Measurements from ENCODE around the gene ALOXE3. TPM values are rescaled to one million over a fixed set of nuclear protein-coding genes. Genes with fewer than 3 reads are reported as not detected.

Gene ALOXE3
- total and polyA plus RNA-seq, 2 of the 8 experiments (the other 6 are each of a cell fraction or from before 2014, with no cell fraction given), result 0.26 TPM; not detected in 1

DNA sequence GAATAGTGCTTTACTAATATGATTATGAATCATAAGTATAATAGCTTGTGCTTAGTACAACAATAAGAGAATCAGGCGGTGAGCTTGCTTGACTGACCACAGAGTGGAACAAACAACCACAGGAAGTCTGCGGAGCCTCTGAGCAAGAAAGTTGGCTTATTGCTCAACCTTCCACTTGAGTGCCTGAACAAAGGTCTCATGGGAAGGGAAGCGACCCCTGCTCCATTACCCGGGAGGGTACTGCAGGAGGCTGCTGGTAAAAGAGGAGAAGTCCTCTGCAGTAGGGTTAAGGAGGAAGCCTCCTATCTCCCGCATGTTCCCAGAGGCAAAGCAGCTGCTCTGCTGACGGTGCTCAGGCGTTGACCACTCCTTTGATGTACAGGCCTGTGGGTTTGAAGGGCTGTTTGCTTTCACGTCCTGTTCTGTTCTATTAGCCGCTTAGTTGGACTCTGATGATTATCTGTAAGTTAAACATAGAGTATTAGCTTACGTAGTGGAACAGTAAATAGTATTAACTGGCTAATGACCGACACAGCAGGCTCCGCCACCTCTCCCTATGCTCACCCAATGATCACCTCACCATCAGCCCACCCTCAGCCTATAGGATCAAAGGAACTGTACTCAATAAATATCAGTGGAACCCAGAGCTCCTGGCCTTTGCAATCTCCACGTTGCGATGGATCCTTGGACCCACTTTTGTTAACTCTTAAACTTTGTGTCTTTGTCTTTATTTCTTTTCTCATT is 61.9 kb downstream of the ALOXE3 start:
- Histone ChIP-seq H2BK20ac (ENCODE audit: low read length) (no peak overlapping the region), H3K27me3 (replicated peaks in 1 of 4; ENCODE audit: control insufficient read depth in 3 of 4, extremely low read depth in 1 of 4, insufficient read depth in 3 of 4, low read length in 3 of 4) (peaks cover 1 to 12% (median 9%) of the 10 kb centered on the region in 4 experiments; a peak in 5 of 7 replicates), H3K9ac (replicated peaks in 1 of 4; ENCODE audit: extremely low read depth in 1 of 4, low read depth in 3 of 4, low read length in 3 of 4) (no peak overlapping the region), H2BK12ac (ENCODE audit: low read depth, low read length) (0 out of 2 replicates have a peak overlapping the region, but pooled peaks have one; percentile 27), H3K79me2 (ENCODE audit: control insufficient read depth in 1 of 2, insufficient read depth in 2 of 2, low read length in 2 of 2) (no peaks in the 10 kb centered on the region), H3K4ac (replicated peaks; ENCODE audit: insufficient read length, low read depth, low read length) (no peak overlapping the region), H4K91ac (replicated peaks; ENCODE audit: insufficient read length, low read length) (no peak overlapping the region), H4K8ac (ENCODE audit: extremely low read depth, insufficient read depth, low read length) (no peak overlapping the region), H2BK120ac (replicated peaks; ENCODE audit: low read depth, low read length) (no peak overlapping the region), H3K14ac (ENCODE audit: insufficient read length) (no peak overlapping the region), H2BK15ac (ENCODE audit: low read length) (no peak overlapping the region; the same call in 1 of the 2 replicates), H3K4me2 (ENCODE audit: insufficient read depth in 1 of 2, low read depth in 2 of 2, low read length in 2 of 2) (no peak overlapping the region), H2AK5ac (ENCODE audit: low read depth, low read length) (no peak overlapping the region), H3K23me2 (ENCODE audit: low read depth, low read length) (no peaks in the 10 kb centered on the region; the same call in 1 of the 2 replicates), H3K18ac (ENCODE audit: extremely low read depth, low read length) (no peak overlapping the region), H2AFZ (ENCODE audit: low read length) (no peak overlapping the region), H3K9me3 (ENCODE audit: insufficient read depth in 2 of 2, low read depth in 1 of 2, low read length in 1 of 2) (no peaks in the 10 kb centered on the region), H3K27ac (ENCODE audit: low read depth, low read length) (no peak overlapping the region), H3K4me1 (replicated peaks in 1 of 4; ENCODE audit: control insufficient read depth in 3 of 4, insufficient read depth in 4 of 4, low read length in 3 of 4) (peaks cover 0 to 4% (median 2%) of the 10 kb centered on the region in 4 experiments; a peak in 4 of 7 replicates), H2BK5ac (ENCODE audit: low read depth, low read length) (no peak overlapping the region), H3K23ac (ENCODE audit: insufficient read length) (no peak overlapping the region), H3K56ac (replicated peaks; ENCODE audit: insufficient read length, low read depth, low read length) (no peak overlapping the region), H4K5ac (ENCODE audit: insufficient read length, low read depth, low read length) (no peak overlapping the region), H3K4me3 (ENCODE audit: extremely low read depth in 1 of 4, insufficient read depth in 2 of 4, low read depth in 3 of 4, low read length in 4 of 4) (no peak overlapping the region), H3K36me3 (ENCODE audit: control insufficient read depth in 2 of 4, insufficient read depth in 4 of 4, low read length in 3 of 4) (no peaks in the 10 kb centered on the region), H3K79me1 (ENCODE audit: low read depth, low read length) (no peaks in the 10 kb centered on the region), H4K20me1 (replicated peaks in 1 of 2; ENCODE audit: control insufficient read depth in 1 of 2, insufficient read depth in 2 of 2, low read length in 2 of 2) (no peaks in the 10 kb centered on the region)
- ChIA-PET POLR2A (ENCODE audit: partially characterized antibody) (no interaction called here), CTCF (ENCODE audit: partially characterized antibody) (interaction anchor here (1.0 to 11.6 kb wide), 36 partner anchors 10 to 313 kb away, joined by 3 to 270 read pairs (median 6); partner anchors contain the start of genes ALOX15B, ALOXE3, KCNAB3 and RNF227)
- WGBS, 2 experiments (ENCODE audit: extremely low coverage in 1 of 2, insufficient coverage in 1 of 2, insufficient read length in 1 of 2, insufficient replicate concordance in 2 of 2, low coverage in 1 of 2, low lambda C conversion rate in 2 of 2, missing lambda C conversion rate in 1 of 2), result 87% methylated on average over 14 of the region's 14 CpGs; no CpG with 5 or more reads in 1 of the 2 experiments
- FAIRE-seq (no peak), DNase-seq (ENCODE audit: low read depth in 1 of 2, low spot score in 2 of 2) (no peak)
- TF ChIP-seq CEBPB (IDR thresholded peaks at IDR 0.05; ENCODE audit: low read depth, low read length) (peak; percentile 35; the same call in 1 of the 2 replicates), BRCA1 (IDR thresholded peaks at IDR 0.05; ENCODE audit: low read depth, low read length) (no peak)

Data from H1 (cell line).